GM12892 (cell line): ENCODE results near the gene TNK2.

ENCODE experiments used
- POLR2A ChIP-seq: IDR thresholded peaks from 2 replicates; pipeline ENCODE4 v1.6.1; 2011; ENCODE audit warnings: low read depth, low read length, control low read depth
- POLR2AphosphoS5 ChIP-seq: IDR thresholded peaks from 2 replicates; pipeline ENCODE4 v1.6.1; 2011; ENCODE audit warnings: low read depth, low read length, control low read depth
- TAF1 ChIP-seq: IDR thresholded peaks from 2 replicates; pipeline ENCODE4 v1.6.1; 2011; ENCODE audit warnings: low read depth, mild to moderate bottlenecking, control low read depth, low read length, borderline replicate concordance

GRCh38 chr3:195872097-195872496, 36.3 kb downstream of the TNK2 start:
- no peak for TF ChIP-seq POLR2A
- no peak for TF ChIP-seq POLR2AphosphoS5
- no peak for TF ChIP-seq TAF1
